HG03139 (cell line): ENCODE data around the gene C2orf66.

ENCODE experiments used
- ATAC-seq: cut with Tn5 transposase; IDR thresholded peaks from one replicate; pipeline ENCODE4 v1.9.1; 2021; ENCODE audit not compliant: unreplicated experiment

C2orf66 gene

DNA sequence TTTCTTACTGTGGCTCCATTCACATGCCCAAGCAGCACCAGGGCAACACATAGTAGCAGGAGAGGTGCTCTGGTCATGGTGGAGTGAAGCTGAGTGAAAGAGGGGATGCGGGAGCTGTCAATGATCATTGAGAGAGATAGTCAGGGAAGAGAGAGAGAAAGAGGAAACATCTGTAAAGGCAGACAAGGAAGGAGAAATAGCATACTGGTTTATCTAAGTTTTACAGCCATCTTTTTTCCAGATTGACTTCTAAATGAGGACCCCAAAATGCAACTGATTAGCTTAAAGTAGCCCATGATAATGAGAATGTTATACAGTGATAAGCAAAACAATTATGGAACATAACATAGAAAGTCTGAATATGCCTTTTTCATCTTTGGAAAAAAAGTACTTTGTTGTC is at the start of gene C2orf66:
Gene C2orf66 (minus strand): TSS at position 96 of the 400 bp plus-strand sequence. CDS start 19 bp downstream, at position 77.
- ATAC-seq = no peak

DNA sequence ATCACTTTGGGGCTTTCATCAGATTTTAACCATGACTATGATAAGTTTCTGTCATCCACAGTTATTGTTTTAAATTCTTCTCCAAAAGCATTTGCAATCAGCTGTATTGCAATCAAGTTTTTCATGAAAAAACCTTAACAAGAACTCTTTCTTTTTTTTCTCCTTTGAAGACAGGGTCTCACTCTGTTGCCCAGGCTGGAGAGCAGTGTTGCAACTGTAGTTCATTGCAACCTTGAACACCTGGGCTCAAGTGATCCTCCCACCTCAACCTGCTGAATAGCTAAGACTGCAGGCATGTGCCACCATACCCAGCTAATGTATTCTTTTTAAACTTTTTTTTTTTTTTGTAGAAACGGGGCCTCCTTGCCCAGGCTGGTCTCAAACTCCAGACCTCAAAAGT is 45.5 kb upstream of the C2orf66 start:
- no peak for ATAC-seq

DNA sequence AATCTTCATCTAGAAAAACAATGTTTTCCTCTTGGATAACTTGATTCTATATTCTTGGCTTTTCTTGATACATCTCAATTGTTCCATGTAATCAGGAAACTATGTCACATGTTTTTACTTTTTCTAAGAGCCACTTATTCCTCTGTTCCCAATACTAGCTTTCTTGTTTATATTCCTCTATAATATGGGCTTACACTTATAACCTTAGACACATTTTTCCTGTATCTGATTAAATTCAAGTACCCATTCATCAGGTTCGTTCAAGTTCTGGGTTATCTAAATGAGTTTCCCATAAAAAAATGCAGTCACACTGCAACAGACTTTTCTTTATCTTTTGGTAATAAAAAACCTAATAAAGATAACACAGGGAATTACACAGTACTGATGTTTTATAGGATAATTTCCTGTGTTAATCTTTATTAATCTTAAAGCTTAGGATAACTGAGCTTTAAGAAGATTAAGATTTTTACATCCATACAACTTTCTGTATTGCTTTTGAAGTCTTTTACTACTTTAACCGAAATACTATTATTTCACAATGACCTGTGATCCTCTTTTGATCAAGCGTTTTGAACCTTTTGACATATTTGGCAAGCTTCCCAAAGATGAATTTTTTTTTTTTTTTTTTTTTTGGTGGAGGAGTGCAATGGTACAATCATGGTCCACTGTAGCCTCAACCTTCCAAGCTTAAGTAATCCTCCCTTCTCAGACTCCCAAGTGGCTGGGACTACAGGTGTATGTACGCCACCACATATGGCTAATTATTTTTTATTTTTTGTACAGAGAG is 44.3 kb upstream of the C2orf66 start:
- no peak for ATAC-seq

DNA sequence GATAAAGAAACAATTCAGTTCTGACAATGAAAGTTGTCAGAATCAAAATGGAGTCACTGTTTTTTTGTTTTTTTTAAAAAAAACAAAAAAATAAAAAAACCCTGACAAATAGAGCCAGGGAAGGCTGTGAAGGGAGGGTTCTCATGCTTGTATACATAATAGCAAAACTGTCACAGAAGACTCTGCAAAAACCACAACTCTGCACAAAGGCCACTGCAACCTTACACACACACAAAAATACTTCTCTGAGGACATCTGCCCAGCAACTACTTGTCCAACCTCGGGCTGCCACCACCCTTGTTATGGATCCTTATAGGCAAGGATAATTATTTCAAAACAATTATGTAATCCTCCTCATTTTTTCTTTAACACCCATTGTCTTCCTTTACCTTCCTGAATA is 41.9 kb upstream of the C2orf66 start:
- ATAC-seq = no peak

DNA sequence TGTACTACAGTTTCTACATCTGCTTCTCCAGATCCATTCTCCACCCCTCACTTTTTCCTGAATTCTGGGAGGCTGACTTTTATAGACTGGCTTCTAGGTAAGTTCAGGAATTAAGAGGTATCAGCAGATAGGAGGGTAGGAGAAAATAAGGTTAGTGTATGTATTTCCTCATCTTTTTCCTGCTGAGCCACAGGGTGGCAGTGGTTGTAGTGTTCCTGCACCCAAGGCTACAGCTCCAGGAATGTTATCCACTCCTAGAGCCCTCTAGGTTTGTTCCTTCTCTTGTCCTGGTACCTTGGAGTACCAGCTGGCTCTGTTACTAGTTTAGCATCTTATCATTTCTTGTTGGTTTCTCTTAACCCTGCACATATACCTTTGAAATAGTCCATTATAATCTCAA is 40.7 kb upstream of the C2orf66 start:
- no peak for ATAC-seq

DNA sequence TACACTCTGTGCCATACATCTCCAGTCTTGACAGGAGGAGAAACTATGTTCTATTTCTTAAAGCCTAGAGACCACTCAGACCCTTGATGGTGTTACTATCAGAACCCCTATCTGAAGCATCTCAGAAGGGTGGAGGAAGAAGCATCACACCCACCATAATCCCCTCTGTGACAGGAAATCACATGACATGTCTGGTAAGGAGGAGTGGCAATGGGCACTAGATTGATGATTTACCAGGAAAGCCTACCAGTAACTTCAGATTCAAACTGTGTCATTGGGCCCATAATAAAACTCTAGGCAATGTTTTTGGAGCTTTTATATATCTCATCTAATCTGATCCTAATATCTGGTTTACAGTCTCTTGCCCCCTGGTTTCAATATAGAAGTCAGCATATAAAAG is 37.1 kb upstream of the C2orf66 start:
- ATAC-seq = no peak

DNA sequence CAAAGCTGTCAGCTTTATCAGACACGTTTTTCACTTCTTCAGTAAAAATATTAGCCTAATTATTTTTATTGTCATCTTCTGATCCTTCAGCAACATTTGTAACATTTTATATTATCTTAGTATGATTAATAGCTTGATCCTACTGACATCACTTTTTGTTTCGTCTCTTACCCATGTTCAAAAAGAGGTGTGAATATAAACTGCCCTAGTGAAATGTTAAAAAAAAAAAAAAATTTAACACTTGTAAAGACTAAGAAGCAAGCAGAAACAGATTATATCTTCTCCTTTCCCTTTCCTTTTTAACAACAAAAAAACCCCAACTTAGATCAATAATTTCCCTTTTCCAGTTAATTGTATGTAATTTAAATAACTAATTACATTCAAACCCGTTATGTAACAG is 36.2 kb upstream of the C2orf66 start:
- ATAC-seq = no peak

DNA sequence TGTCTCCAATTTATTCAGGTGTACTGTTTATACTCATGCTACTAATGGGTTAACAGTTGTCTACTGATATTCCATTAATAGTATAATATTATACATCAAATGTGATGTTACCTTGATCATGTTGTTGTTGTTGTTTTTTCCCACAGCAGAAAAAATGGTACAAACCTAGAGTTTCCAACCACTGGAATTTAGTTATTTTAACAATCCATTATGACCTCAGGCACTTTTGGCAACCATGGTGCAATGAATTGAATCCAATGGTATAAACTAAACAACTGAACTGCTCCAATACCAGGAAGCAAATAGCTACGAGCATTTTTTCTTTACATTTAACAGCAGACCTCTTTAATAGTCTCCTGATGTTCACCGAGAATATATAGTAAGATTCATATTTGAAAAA is 31.0 kb upstream of the C2orf66 start:
- ATAC-seq = no peak

DNA sequence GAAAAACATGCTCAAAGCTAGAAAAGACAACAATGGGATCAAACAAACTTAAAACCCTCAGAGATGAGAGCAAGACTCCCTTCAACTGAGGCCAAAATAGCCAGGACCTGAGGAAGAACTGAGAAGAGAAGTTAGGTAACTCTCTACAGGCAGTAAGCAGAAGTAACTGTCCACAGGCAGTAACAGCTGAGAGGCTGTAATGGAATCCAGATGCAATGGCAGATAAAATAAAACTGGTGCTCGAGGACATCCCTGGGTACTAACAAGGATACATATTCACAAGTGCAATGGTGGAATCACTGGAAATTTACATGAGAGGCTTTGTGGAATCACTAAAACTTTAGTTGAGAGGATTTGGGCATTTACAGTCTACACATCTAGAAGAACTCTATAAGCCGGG is 30.4 kb upstream of the C2orf66 start:
- ATAC-seq = no peak

DNA sequence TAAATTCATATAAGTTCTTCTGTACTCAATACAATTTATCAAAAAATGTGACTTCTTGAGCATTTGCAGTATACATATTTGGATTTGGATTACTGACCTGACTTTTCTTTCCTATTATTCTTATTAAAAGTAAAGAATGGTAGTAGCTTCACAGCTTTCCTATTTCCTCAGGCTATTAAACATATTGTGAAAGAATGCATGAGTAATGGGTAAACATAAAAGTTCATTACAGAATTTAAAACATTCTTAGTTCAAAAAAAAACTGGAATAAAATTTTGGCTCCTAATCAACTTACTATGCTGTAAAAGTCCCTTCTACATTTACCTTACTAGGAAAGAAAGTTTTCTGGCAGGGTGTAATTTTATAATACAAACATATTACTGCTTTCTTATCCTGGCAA is 27.3 kb upstream of the C2orf66 start:
- no peak for ATAC-seq

DNA sequence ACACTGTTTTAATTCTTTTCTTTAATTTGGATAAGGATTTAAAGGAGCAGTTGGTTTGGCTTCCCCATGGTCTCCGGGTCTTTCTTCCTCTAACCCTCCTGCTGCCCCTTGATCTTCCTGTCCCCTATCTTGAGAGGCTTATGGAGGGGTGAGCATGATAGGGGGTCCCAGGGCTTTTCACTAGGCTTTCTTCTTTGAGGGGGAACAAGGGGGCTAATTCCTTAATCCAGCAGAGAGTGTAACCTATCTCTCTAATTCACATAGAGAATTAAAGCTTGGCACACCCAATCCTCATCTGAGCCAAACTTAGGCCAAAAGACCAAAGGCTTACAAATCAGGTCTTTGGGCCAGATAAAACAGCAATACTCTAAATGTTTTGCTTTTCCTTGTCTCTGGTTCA is 21.5 kb upstream of the C2orf66 start:
- no peak for ATAC-seq

DNA sequence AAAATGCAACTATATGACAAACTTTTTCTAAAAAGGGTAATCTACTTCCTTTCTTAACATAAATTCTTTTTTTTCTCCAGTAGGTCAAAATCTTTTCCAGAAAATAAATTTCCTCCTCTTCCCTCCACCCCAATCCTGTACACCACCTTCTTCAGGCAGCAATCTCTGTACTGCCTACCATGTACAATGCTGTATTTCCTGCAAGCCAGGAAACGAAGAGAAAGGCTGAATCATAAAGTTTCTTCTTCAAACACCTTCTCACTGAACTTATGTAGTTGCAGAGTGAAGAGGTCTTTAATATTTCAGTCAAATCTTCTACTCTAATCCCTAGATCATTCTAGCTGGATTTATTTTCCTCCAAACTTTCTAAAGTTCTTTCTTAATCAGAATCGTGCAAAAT is 18.2 kb upstream of the C2orf66 start:
- no peak for ATAC-seq

DNA sequence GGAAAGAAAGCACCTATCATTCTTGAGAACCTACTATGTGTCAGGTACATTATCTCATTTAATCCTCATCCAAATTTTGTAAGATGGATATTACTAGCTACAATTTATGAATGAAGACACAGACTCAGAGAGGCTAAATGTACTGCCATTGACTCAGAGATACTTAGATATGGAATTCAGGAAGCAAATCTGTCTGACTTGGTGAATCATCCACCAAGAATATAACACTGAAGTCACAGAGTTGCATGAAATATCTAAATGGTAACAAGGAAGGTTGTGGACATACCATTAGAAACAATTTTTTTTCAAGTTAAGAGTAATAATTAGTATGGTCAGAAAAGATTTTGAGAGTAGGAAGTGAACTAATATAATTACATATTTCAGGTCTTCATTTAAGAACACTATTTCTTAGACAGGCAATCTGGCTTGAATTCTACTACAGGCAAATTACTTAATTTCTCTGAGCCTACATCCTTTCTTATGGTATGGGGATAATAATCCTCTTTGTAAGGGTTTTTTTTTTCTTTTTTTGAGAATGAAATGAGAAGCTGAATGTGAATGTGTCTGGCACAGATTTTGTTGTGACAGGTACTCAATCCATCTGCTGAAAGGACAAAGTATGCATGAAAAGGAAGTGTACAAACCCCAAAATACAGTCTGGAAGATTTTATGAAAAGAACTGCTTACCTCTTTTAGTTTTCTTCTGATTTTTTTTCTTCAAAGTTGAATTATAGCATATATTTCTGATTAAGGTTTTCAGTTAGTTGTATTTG is 14.8 kb upstream of the C2orf66 start:
- no peak for ATAC-seq

DNA sequence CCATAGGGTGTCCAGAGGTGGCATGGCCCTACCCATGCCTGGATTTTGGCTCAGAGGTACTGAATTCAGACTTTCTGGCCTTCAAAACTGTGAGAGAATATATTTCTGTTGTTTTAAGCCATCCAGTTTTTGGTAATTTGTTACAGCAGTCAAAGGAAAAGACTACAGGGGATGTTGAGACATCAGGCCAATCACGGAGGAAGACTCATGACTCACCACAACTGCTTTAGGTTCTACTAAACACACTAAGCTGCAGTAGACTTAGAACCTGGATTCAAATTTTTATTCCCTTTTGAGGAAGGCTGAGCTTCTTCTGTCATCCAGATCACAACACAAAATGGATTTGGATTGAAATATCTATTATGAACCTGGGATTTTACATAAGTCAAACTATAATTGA is 12.0 kb upstream of the C2orf66 start:
- ATAC-seq = no peak

DNA sequence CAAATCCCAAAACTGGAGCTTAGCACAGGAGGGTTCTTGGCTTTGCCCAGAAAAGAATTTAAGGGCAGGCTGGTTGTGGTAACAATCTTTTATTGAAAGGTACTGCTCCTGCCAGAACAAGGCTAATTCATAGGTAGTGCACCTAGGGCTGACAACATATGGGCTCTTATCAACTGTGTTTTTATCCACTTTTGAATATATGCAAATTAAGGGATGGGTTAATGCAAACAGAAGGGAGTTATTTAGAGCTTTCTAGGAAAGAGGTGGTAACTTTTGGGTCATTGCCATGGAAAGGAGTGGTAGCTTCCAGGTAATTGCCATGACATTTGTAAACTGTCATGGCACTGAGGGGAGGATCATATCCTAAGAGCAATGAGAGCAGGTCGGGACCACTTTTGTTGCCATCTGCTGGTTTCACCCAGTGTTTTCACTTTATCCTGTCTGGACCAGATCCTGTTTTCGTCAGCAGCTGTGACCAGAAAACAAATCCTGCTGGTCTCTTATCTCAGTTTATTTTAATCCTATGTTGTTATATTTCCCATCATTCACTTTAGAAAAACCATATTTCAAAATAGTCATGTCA is 981 bp downstream of the C2orf66 start:
- no peak for ATAC-seq

DNA sequence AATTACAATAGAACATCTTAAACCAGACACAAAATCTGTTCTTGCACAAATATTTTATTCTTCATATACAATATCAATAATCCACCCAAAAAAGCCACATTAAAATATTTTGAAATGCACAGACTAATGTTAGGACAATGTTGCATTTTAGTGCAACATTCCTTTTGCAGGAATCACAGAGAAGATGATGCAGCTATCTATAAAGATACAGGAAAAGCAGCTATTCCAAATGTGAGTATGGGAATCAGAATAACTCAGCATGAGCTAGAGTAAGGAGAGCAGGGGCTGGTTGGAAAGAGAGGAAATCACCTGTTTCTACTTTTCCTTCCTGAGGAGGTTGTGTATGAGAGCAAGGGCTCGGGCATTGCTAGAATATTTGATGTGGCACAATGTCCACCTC is 4.8 kb downstream of the C2orf66 start:
- no peak for ATAC-seq

DNA sequence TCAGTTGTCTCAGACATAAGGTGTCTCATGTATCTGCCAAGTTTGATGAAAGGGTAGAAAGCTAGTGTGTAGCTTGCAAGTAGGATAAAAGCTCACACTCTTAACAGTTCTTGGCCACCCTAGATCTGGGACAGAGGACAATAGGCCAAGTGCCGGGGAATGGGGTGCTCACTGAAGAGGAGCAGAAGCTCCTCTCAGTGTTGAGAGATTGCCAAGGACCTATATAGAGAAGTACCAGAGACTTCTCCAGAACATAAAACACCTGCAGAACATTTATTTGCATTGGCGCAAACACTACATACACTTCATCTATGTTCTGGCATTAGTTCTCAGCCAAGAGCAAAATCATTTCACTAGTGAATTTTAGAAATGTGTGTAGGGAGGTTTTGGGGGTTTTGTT is 6.8 kb downstream of the C2orf66 start:
- ATAC-seq = no peak

DNA sequence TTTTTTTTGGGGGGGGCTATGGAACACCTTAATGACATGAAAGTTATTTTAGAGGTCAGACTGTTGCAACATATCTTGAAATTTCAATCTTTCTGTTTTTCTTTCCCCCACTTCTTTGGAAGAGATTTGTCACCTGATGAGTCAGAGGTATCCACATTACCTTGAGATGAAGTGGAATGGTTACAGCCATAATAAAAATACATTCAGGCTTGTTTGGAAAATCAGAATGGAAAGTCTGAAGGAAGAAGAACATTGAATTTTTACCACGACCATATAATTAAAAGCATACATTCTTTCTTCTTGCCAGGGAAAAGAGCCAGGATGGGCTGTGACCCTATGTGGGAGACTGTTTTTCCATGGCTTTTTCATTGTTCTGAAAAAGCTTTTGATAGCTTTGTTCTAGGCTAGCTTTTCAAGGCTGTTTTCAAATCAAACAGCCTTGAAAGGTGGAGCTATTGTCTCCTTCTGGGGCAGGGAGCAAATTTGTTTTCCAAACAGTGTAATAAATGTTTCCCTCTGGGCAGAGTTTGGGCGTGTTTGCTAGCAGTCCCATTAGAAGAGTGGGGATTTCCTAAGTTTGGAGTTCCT is 7.4 kb downstream of the C2orf66 start:
- ATAC-seq = no peak

DNA sequence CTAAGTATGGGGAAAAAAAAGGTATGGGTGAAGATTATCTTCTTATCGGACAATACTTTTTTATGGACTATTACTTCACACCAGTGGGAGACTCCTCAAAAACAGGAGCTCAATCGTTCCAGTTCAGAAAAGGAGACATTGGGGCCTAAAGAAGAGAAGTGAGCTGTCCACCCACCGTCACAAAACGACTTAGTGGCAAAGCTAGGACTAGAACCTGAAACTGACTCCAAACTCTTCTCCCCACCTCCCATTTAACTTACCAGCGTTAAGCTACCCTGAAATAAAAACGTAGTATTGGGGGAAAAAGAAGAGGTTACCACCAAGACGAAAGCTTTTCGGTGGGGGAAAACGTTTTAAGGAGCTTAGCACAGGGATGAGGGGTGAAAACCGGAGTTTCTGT is 10.2 kb downstream of the C2orf66 start:
- ATAC-seq = no peak

DNA sequence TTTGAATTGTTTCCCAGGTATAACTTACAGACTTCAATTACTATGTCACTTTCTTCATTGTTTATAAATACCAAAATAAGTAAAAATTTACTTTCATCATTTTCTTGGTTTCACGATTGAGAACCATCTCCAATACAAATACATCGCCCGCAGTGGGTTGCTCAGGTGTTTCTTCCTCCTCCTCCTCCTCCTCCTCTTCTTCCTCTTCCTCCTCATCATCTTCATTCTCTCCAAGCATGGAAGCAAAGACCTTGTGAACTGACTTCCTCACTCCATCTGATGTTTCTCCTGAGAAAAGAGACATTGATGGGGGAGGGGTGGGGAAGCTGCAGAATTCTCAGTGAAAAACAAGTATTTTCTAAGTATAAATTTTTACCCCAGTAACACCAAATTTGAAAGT is 16.3 kb downstream of the C2orf66 start:
- ATAC-seq = no peak

DNA sequence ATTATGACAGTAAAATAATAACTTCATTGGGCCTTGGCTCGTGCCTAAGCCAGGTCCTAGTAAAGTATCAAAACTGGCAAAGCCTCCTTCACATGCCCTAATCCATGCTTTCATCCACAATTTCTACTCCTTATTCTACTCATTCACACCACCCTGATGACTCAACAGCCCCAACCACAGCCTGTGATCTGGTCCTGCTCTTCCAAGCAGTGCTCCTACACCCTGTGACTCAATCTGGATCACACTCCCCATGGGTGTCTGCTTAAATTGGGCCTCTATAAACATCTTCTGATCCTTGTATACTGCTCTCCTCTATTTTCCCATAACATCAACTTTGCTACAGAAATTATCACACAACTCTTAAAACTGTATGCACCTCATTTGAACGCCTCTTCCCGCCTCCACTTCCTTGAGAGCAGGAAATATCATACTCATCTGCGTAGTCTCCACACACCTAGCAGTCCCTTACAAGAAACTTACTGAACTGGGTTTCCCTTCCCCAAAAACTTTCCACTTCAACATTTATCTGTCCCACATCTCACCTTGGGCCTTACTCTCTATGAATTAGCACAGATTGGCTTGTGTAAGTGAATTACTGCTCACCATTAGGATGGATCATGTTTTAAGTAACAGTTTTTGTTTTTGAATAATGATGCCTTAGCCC is 25.6 kb downstream of the C2orf66 start:
- no peak for ATAC-seq
